HG02884 (cell line): ENCODE data around the gene HOXB1.
"Not testable (repeated sequence)": the region's sequence is repeated elsewhere in the genome, so short reads cannot be mapped to it uniquely, and the experiment has no call there.

Source experiments
- ATAC-seq: cut with Tn5 transposase; IDR thresholded peaks from one replicate; pipeline ENCODE4 v1.9.1; 2021; ENCODE audit warnings: mild to moderate bottlenecking, moderate library complexity; ENCODE audit not compliant: unreplicated experiment

HOXB1 gene

DNA sequence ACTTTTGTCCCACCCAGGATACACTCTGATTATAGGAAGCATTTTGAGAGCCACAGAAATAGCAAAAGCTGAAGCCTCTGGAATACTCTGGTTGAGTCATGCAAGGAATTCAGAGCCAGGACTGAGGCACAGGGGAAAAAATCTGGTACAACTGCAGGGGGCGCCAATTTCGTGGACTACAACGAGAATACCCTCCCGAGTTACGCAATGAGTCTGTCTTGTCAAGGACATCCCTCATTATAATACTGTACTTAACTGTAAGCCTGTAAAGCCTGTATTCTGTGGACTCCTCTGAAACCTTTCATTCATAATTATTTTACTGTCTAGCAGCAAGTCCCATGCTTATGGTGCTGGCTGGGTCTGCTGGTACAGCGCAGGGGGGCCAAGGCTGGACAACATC is 7.8 kb downstream of the HOXB1 start:
- ATAC-seq = no peak

GRCh38 chr17:48522031-48522653 is 8.7 kb downstream of the HOXB1 start:
- no peak for ATAC-seq

- ATAC-seq = no peak
These were observed 10.2 kb downstream of the HOXB1 start for GRCh38 chr17:48520631-48521079.

DNA sequence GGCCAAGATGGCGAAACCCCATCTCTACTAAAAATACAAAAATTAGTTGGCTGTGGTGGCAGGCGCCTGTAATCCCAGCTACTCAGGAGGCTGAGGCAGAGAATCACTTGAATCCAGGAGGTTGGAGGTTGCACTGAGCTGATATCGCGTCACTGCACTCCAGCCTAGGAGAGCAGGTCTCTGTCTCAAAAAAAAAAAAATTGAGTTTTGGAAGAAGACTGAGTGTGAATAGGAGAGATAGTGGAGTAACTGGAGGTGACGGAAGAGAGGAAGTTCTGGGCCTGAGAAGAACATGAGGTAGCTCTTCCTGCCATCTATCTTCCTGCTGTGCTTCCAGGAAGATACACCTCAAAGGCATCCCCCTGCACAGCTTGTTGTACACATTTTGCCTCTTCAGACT is 11.4 kb downstream of the HOXB1 start:
- ATAC-seq = no peak

DNA sequence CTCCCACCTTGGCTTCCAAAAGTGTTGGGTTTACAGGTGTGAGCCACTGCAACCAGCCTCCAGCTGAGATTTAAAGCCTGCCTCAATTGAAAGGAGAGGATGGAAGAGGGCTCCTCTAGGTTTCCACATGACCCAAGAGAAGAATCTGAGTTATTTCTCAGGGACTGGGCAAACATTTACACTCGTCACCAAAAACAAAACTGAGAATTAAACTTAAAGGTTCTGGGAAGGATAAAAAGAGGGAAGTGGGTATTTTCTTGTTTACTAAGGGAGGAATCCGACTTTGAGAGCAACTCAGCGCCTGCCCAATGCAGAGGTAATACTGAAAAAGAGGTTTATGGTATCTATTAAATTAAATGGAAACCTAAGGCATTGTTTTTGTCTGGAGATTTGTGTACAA is 13.3 kb downstream of the HOXB1 start:
- ATAC-seq = no peak

GRCh38 chr17:48515925-48516900 is 14.6 kb downstream of the HOXB1 start:
- ATAC-seq = no peak

GRCh38 chr17:48514477-48514876 is 16.3 kb downstream of the HOXB1 start:
- ATAC-seq = no peak

DNA sequence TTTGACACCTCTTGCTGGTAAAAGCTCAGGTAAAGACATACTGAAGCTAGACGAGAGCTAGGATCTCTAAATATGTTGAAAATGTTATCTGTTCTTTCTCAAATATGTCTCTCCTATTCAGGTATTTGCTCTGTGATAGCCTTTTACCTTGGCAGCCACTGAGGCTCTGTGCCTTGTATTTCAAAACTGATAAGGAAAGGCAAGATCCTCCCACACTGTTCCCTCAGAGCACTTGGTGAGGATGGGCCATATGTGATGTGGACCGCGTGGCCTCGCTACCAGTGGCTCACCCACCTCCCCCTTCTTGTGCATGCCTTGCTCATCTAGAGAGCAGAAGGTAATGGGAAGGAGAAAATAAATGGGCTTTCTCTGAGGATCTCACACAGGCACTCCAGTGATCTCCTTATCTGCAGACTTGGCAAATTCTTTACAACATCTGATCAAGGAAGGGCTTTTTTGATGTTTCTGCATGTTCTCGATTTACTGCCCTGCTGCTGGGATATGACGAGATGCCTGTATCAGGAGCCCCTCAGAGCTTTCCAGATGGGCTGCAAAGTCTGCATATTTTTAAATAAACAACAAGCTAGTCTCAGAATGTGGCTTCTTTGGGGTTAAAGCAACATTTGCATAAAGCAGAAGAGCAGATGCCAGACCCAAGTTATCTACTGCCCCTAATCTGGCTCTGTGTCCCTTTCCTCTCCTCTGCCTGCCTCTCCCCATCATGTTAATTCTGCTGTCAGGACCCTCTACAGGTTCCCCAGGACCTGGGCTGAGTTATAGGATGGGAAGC is 16.9 kb downstream of the HOXB1 start:
- no peak for ATAC-seq

- ATAC-seq = no peak
These were observed 17.7 kb downstream of the HOXB1 start for GRCh38 chr17:48513097-48513496.

- ATAC-seq = no peak
These were observed 19.8 kb downstream of the HOXB1 start for GRCh38 chr17:48510761-48511604.

- no peak for ATAC-seq
These were observed 20.4 kb downstream of the HOXB1 start for GRCh38 chr17:48510381-48510760.

DNA sequence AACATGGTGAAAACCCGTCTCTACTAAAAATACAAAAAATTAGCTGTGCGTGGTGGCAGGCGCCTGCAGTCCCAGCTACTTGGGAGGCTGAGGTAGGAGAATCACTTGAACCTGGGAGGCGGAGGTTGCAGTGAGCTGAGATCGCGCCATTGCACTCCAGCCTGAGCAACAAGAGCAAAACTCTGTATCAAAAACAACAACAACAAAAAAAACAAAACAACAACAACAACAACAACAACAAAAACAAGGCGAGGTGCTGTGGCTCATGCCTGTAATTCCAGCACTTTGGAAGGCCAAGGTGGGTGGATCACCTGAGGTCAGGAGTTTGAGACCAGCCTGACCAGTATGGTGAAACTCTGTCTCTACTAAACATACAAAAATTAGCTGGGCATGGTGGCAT is 21.1 kb downstream of the HOXB1 start:
- ATAC-seq = not testable (repeated sequence)

DNA sequence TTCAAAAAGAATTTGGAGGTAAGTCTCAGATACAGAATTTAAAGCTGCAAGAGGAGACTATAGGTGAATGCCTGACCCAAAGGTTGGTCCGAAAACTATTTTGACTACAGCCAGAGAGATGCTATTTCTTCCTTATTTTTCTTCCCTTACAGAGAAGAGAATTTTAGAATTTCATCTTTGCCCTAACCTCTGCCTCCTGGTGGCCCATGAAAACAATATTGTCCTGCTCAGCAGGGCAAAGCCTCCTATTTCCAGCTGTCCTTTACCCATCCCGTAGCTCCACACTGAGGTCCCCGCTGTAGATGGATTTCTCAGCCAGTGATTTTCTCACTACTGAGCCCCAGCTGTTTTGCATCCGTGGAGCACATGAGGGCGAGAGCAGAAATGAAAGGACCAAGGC is 24.6 kb downstream of the HOXB1 start:
- no peak for ATAC-seq

DNA sequence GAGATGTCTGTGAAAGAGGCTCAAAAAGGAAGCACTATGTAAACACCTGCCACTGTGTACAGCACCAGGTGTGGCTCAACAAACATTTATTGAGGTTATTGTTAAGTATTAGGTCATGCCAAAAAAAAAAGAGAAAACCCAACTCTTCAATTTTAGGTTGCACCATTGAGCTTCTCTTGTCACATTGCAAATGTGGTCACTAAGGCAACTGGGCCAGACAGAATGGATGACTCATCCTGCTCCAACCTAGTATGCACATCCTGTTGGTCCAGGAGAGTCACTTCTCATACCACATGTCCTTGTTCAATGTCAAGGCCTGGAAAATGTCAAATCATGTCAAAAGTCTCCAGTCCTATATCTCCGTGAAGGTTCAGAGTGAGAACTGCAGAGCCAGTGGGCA is 25.0 kb downstream of the HOXB1 start:
- peak; percentile 62 for ATAC-seq

- no peak for ATAC-seq
These were observed 25.9 kb downstream of the HOXB1 start for GRCh38 chr17:48504953-48505352.

DNA sequence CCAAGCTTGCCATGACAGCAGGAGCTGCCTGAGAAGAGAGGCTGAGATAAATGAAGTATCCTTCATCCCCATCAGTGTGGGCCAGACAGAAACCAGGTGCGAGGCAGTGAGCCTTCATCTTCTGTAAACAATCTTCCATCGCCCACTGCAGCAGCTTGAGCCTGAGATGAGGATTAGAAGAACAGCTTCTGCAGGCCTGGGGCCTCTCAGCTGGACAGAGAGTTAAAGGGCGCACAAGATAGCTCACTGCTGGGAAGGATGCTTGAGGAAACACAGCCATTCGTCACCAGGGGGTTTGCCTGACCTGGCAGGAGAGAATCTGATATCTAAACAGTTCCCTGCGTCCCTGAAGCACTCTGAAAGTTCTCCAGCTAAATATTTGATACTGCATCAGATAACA is 27.1 kb downstream of the HOXB1 start:
- ATAC-seq = no peak

GRCh38 chr17:48502901-48503300 is 27.9 kb downstream of the HOXB1 start:
- ATAC-seq = no peak

DNA sequence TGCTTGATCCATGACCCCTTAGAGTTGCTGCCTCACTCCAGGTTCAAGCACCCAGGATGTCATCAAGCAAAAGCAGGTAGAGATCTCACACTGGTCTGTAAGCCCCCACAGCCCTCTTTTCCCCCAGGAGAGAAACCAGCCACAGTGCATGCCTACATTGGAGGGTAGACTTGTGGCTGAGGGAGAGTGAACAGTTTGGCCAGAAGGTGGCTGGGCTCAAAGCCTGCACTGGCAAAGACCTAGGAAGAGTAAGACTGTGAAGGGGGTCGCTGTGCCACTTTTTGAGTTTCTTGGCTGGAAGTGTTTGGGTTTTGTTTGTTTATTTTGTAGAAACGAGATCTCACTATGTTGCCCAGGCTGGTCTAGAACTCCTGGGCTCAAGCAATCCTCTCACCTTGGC is 28.5 kb downstream of the HOXB1 start:
- no peak for ATAC-seq

DNA sequence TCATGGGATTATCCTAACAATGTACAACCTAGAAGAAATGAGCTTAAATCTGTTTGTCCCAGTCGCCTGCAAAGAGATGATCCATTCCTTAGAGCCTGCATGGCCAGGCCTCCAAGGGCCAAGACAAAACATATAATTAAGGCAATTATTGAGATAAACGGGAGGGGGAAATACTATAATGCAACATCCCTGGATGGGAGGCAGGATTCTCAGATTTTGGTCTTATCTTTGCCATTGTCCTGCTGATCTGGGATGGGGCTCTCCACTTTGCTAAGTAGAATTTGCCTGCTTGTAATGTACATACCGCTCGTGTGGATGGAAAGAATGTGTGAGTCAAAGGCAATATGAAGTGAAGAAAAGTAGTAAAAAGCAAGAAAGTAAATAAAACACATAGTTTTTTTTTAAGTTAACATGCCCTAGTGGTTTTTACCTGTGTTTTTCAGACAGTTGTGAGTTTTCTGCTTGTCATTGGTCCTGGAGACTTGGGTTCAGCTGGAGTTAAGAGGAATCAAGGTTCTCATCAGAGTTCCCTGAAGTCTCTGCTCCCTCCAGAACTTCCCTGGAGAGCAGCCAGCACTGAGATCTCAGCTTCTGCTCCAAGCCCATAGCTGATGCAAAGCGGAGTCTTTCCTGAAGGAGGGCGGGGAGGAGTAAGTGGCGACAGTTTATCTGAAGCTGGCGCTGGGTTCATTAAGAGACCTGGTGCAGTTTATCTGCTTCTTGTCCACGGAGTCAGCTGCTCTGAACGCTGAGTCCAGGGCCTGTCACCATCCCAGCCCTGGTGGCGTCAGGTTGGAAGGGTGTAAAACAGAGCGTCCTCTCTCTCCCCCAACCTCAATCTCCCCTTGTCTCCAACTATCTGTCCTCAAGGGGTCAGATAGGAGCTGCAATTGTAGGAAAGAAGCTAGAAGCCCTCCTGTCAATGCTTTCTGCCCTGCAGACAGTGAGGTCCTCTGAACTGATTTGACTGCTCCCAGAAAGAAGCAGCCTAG is 30.1 kb downstream of the HOXB1 start:
- ATAC-seq = no peak
